Measurements from ENCODE around the gene CCDC91. TPM values are rescaled to one million over a fixed set of nuclear protein-coding genes. Genes with fewer than 3 reads are reported as not detected.
"Not testable (repeated sequence)": the region's sequence is repeated elsewhere in the genome, so short reads cannot be mapped to it uniquely, and the experiment has no call there.

The CCDC91 gene
- total RNA-seq, 1 donor from 2014 or later, result 23.2 TPM

- Mint-ChIP-seq H3K27ac (no peak overlapping the region), H3K36me3 (peaks cover 34% of the 10 kb centered on the region), H3K4me3 (no peak overlapping the region), H3K9me3 (no peaks in the 10 kb centered on the region), H3K4me1 (ENCODE audit: unreplicated experiment) (no peaks in the 10 kb centered on the region), H3K27me3 (no peaks in the 10 kb centered on the region)
- no peak for DNase-seq (ENCODE audit: extremely low spot score, unreplicated experiment)
- no peak for TF ChIP-seq CTCF (conservative IDR thresholded peaks at IDR 0.05)
These were observed 273.1 kb downstream of the CCDC91 start for GRCh38 chr12:28463396-28463795.

GRCh38 chr12:28471762-28472161, 281.5 kb downstream of the CCDC91 start:
- H3K27ac Mint-ChIP-seq; H3K4me3 Mint-ChIP-seq; DNase-seq (ENCODE audit: extremely low spot score, unreplicated experiment); H3K9me3 Mint-ChIP-seq; H3K27me3 Mint-ChIP-seq; H3K4me1 Mint-ChIP-seq (ENCODE audit: unreplicated experiment): not testable (repeated sequence)
- peaks cover 26% of the 10 kb centered on the region for H3K36me3 Mint-ChIP-seq

GRCh38 chr12:28476206-28476605, 285.9 kb downstream of the CCDC91 start:
- not testable (repeated sequence) for H3K27ac Mint-ChIP-seq, H3K27me3 Mint-ChIP-seq
- H3K36me3 Mint-ChIP-seq, result peaks cover 24% of the 10 kb centered on the region

GRCh38 chr12:28479097-28479496, 288.8 kb downstream of the CCDC91 start:
- H3K4me1 Mint-ChIP-seq (ENCODE audit: unreplicated experiment); H3K27ac Mint-ChIP-seq; DNase-seq (ENCODE audit: extremely low spot score, unreplicated experiment); H3K4me3 Mint-ChIP-seq; H3K9me3 Mint-ChIP-seq; H3K27me3 Mint-ChIP-seq: not testable (repeated sequence)
- peaks cover 28% of the 10 kb centered on the region for H3K36me3 Mint-ChIP-seq

More at GRCh38 chr12:28476206-28476605, 285.9 kb downstream of the CCDC91 start:
- H3K4me1 Mint-ChIP-seq (ENCODE audit: unreplicated experiment); H3K4me3 Mint-ChIP-seq; DNase-seq (ENCODE audit: extremely low spot score, unreplicated experiment); H3K9me3 Mint-ChIP-seq: not testable (repeated sequence)

GRCh38 chr12:28479683-28480082, 289.4 kb downstream of the CCDC91 start:
- no peaks in the 10 kb centered on the region for H3K9me3 Mint-ChIP-seq
- H3K27ac Mint-ChIP-seq, result no peak overlapping the region
- H3K4me1 Mint-ChIP-seq (ENCODE audit: unreplicated experiment), result no peaks in the 10 kb centered on the region
- H3K36me3 Mint-ChIP-seq, result peaks cover 24% of the 10 kb centered on the region
- H3K4me3 Mint-ChIP-seq, result no peak overlapping the region
- TF ChIP-seq CTCF (conservative IDR thresholded peaks at IDR 0.05), result no peak
- H3K27me3 Mint-ChIP-seq, result no peaks in the 10 kb centered on the region
- no peak for DNase-seq (ENCODE audit: extremely low spot score, unreplicated experiment)

GRCh38 chr12:28484156-28484555, 293.9 kb downstream of the CCDC91 start:
- no peak for DNase-seq (ENCODE audit: extremely low spot score, unreplicated experiment)
- TF ChIP-seq CTCF (conservative IDR thresholded peaks at IDR 0.05), result no peak
- Mint-ChIP-seq H3K27me3 (no peaks in the 10 kb centered on the region), H3K9me3 (no peaks in the 10 kb centered on the region), H3K36me3 (peaks cover 18% of the 10 kb centered on the region), H3K4me1 (ENCODE audit: unreplicated experiment) (no peaks in the 10 kb centered on the region), H3K27ac (no peak overlapping the region), H3K4me3 (no peak overlapping the region)

- Mint-ChIP-seq H3K36me3 (peaks cover 18% of the 10 kb centered on the region), H3K27ac (no peak overlapping the region)
These were observed 296.3 kb downstream of the CCDC91 start for GRCh38 chr12:28486521-28486920.

More at GRCh38 chr12:28486521-28486920, 296.3 kb downstream of the CCDC91 start:
- Mint-ChIP-seq H3K4me3 (no peak overlapping the region), H3K27me3 (no peaks in the 10 kb centered on the region), H3K9me3 (no peaks in the 10 kb centered on the region), H3K4me1 (ENCODE audit: unreplicated experiment) (no peaks in the 10 kb centered on the region)
- TF ChIP-seq CTCF (conservative IDR thresholded peaks at IDR 0.05), result no peak
- no peak for DNase-seq (ENCODE audit: extremely low spot score, unreplicated experiment)

Data from type B pancreatic cell (in vitro differentiated cells).